PC-9 (cell line): Measurements from ENCODE around the gene GMDS.

Experiments used
- EZH2 ChIP-seq: fragments of 200-600 bp; sonication (generic); IDR thresholded peaks from 2 replicates; pipeline ENCODE4 v1.8.0; 2017; ENCODE audit warnings: antibody characterized with exemption, low read depth
- TF ChIP-seq, protein P1 (sequence below): fragments of 200-600 bp; sonication (generic); conservative IDR thresholded peaks from 2 replicates; pipeline ENCODE4 v1.6.1; 2017; ENCODE audit warnings: mixed run types, antibody characterized with exemption, mild to moderate bottlenecking, moderate library complexity

DNA sequence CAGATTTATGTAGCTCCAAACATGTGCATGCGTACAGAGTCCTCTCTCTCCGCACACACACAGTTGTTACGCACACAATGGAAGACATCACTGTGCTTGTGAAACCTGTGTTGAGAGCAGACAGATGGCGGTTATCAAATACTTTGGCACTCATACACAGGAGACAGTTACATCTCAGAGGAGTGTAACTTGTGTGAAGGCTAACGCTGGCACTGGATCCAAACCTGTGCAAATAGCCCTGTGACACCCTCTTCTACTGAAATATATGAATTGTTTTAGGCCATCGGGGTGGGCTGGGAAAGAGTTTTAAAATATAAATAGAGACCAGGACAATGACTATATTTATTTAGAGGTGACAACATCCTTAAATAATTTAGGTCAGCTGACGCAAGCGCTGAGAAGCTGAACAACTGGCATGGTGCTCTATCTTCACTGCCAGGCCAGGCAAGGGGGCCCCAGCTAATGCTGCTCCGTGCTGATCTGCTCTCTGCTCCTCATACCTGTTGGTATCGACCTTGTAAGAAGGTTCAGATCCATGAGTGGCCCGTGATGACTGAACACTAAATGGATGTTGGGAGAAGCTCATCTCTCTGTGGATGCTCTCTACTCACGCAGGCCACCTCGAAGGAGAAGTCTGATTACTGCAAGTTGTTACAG is 566.2 kb downstream of the GMDS start:
- TF ChIP-seq, protein P1, sequence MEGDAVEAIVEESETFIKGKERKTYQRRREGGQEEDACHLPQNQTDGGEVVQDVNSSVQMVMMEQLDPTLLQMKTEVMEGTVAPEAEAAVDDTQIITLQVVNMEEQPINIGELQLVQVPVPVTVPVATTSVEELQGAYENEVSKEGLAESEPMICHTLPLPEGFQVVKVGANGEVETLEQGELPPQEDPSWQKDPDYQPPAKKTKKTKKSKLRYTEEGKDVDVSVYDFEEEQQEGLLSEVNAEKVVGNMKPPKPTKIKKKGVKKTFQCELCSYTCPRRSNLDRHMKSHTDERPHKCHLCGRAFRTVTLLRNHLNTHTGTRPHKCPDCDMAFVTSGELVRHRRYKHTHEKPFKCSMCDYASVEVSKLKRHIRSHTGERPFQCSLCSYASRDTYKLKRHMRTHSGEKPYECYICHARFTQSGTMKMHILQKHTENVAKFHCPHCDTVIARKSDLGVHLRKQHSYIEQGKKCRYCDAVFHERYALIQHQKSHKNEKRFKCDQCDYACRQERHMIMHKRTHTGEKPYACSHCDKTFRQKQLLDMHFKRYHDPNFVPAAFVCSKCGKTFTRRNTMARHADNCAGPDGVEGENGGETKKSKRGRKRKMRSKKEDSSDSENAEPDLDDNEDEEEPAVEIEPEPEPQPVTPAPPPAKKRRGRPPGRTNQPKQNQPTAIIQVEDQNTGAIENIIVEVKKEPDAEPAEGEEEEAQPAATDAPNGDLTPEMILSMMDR = no peak
- TF ChIP-seq EZH2 = no peak
